HG03354 (cell line): ENCODE measurements around the gene SERPINB7.

Experiments
- ATAC-seq: cut with Tn5 transposase; IDR thresholded peaks from one replicate; pipeline ENCODE4 v1.9.1; 2021; ENCODE audit warnings: mild to moderate bottlenecking; ENCODE audit not compliant: unreplicated experiment, poor library complexity, severe bottlenecking

Gene SERPINB7

GRCh38 chr18:63784787-63785452 is 9.7 kb downstream of the SERPINB7 start:
- ATAC-seq, result no peak

- ATAC-seq, result no peak
Measured at GRCh38 chr18:63787673-63788072, 12.5 kb downstream of the SERPINB7 start.

- peak; percentile 78 for ATAC-seq
Measured at GRCh38 chr18:63788447-63789096, 13.4 kb downstream of the SERPINB7 start.

GRCh38 chr18:63789327-63789726 is 14.1 kb downstream of the SERPINB7 start:
- no peak for ATAC-seq

GRCh38 chr18:63795606-63796005 is 20.4 kb downstream of the SERPINB7 start:
- no peak for ATAC-seq

GRCh38 chr18:63799189-63799588 is 24.0 kb downstream of the SERPINB7 start:
- ATAC-seq, result no peak

- ATAC-seq, result no peak
Measured at GRCh38 chr18:63801343-63801742, 26.1 kb downstream of the SERPINB7 start.

- ATAC-seq, result no peak
Measured at GRCh38 chr18:63808125-63808524, 32.9 kb downstream of the SERPINB7 start.

- no peak for ATAC-seq
Measured at GRCh38 chr18:63817441-63818051, 42.3 kb downstream of the SERPINB7 start.

GRCh38 chr18:63818212-63818611 is 43.0 kb downstream of the SERPINB7 start:
- ATAC-seq, result no peak

GRCh38 chr18:63819786-63820185 is 44.6 kb downstream of the SERPINB7 start:
- no peak for ATAC-seq

- ATAC-seq, result no peak
Measured at GRCh38 chr18:63820694-63821093, 45.5 kb downstream of the SERPINB7 start.

- no peak for ATAC-seq
Measured at GRCh38 chr18:63823516-63824219, 48.5 kb downstream of the SERPINB7 start.

- no peak for ATAC-seq
Measured at GRCh38 chr18:63824220-63824525, 49.0 kb downstream of the SERPINB7 start.

GRCh38 chr18:63828120-63828519 is 52.9 kb downstream of the SERPINB7 start:
- no peak for ATAC-seq

GRCh38 chr18:63828656-63829055 is 53.4 kb downstream of the SERPINB7 start:
- no peak for ATAC-seq

- ATAC-seq, result no peak
Measured at GRCh38 chr18:63829886-63830285, 54.7 kb downstream of the SERPINB7 start.

GRCh38 chr18:63831080-63831788 is 56.0 kb downstream of the SERPINB7 start:
- ATAC-seq, result peak; percentile 95

GRCh38 chr18:63832470-63832869 is 57.3 kb downstream of the SERPINB7 start:
- peak; percentile 68 for ATAC-seq

GRCh38 chr18:63834471-63835113 is 59.4 kb downstream of the SERPINB7 start:
- no peak for ATAC-seq
